DOHH2 (cell line): ENCODE results near the gene B3GALT2.

Source experiments
- H3F3A ChIP-seq: fragments of 200-600 bp; sonication (generic), shearing (Covaris generic); 2 replicates; pipeline ENCODE4 v1.6.0; 2016; ENCODE audit warnings: antibody characterized with exemption, mild to moderate bottlenecking; ENCODE audit not compliant: control insufficient read depth, insufficient read depth
- H3K27ac ChIP-seq: fragments of 200-600 bp; sonication (generic); 2 replicates; pipeline ENCODE4 v1.5.1; 2014; ENCODE audit warnings: low read depth, mild to moderate bottlenecking, low read length, moderate library complexity
- H3K27me3 ChIP-seq: fragments of 200-600 bp; sonication (generic); 2 replicates; pipeline ENCODE4 v1.6.1; 2014; ENCODE audit warnings: mild to moderate bottlenecking, low read length, mixed read lengths; ENCODE audit not compliant: control insufficient read depth
- H3K36me3 ChIP-seq: fragments of 200-600 bp; sonication (generic); 2 replicates; pipeline ENCODE4 v1.6.1; 2014; ENCODE audit warnings: mild to moderate bottlenecking, low read length, moderate library complexity, mixed read lengths; ENCODE audit not compliant: control insufficient read depth
- H3K4me1 ChIP-seq: fragments of 200-600 bp; sonication (generic); 2 replicates; pipeline ENCODE4 v1.6.1; 2014; ENCODE audit warnings: mild to moderate bottlenecking, low read length, mixed read lengths; ENCODE audit not compliant: control insufficient read depth
- H3K4me2 ChIP-seq: fragments of 200-600 bp; sonication (generic); 2 replicates; pipeline ENCODE4 v1.6.0; 2014; ENCODE audit warnings: mild to moderate bottlenecking, low read length, moderate library complexity
- H3K4me3 ChIP-seq: fragments of 200-600 bp; sonication (generic); 2 replicates; pipeline ENCODE4 v1.5.1; 2014; ENCODE audit warnings: mild to moderate bottlenecking, low read length, mixed read lengths
- H3K79me2 ChIP-seq: fragments of 200-600 bp; sonication (generic); 2 replicates; pipeline ENCODE4 v1.6.1; 2014; ENCODE audit warnings: mild to moderate bottlenecking, low read length, mixed read lengths; ENCODE audit not compliant: control insufficient read depth
- H3K9me2 ChIP-seq: fragments of 200-600 bp; sonication (generic); replicated peaks from 2 replicates; pipeline ENCODE4 v1.6.1; 2014; ENCODE audit warnings: mild to moderate bottlenecking, low read length, mixed read lengths; ENCODE audit not compliant: control insufficient read depth
- H3K9me3 ChIP-seq: fragments of 200-600 bp; sonication (generic); 2 replicates; pipeline ENCODE4 v1.6.1; 2014; ENCODE audit warnings: antibody characterized with exemption, low read length, mixed read lengths; ENCODE audit not compliant: control insufficient read depth, insufficient read depth
- H4K20me1 ChIP-seq: fragments of 200-600 bp; sonication (generic); 2 replicates; pipeline ENCODE4 v1.6.0; 2014; ENCODE audit warnings: low read depth, mild to moderate bottlenecking, antibody characterized with exemption, low read length, moderate library complexity; ENCODE audit not compliant: control insufficient read depth, insufficient read depth
- EZH2phosphoT487 ChIP-seq: fragments of 200-600 bp; sonication (generic); IDR thresholded peaks from 2 replicates; pipeline ENCODE4 v1.6.1; 2017; ENCODE audit warnings: borderline replicate concordance, mild to moderate bottlenecking, antibody characterized with exemption, low read length, moderate library complexity, mixed read lengths
- TF ChIP-seq, protein P1 (sequence below): fragments of 200-600 bp; sonication (generic); IDR thresholded peaks from one replicate; pipeline ENCODE4 v1.5.1; 2014; ENCODE audit warnings: antibody characterized with exemption, mild to moderate bottlenecking, low read depth, low read length; ENCODE audit not compliant: poor library complexity, severe bottlenecking

Gene B3GALT2

DNA sequence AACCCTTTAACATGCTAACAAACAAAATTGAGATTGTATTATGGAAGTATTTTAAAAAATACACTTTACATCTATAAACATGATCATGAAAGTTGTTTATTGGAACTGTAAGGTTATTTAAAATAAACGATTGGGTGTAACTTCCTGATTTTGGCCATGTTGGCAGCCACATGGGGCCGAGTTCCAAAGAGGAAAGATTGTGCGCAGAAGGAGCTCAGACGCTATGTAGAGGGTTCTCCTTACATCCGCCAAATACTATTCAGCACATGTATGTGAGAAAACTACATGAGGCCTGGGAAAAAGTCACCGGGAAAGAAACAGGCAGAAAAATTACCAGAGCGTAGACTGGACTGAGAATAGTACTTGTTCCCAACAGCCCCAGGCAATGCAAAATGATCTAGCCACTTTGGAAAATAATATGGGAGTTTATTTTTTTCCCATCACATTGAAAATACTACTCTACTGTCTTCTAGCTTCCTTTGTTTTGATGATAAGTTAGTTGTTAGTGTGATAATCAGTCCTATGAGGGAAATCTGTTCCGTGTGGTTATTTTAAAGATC is 35.7 kb upstream of the B3GALT2 start:
- Histone ChIP-seq H3K4me2 (no peak overlapping the region), H3K27me3 (no peaks in the 10 kb centered on the region), H3K27ac (no peak overlapping the region), H3F3A (no peaks in the 10 kb centered on the region), H4K20me1 (no peaks in the 10 kb centered on the region), H3K9me2 (no peaks in the 10 kb centered on the region), H3K36me3 (peaks cover 32% of the 10 kb centered on the region), H3K4me1 (no peaks in the 10 kb centered on the region), H3K79me2 (no peaks in the 10 kb centered on the region), H3K9me3 (no peaks in the 10 kb centered on the region), H3K4me3 (no peak overlapping the region)
- TF ChIP-seq, protein P1, sequence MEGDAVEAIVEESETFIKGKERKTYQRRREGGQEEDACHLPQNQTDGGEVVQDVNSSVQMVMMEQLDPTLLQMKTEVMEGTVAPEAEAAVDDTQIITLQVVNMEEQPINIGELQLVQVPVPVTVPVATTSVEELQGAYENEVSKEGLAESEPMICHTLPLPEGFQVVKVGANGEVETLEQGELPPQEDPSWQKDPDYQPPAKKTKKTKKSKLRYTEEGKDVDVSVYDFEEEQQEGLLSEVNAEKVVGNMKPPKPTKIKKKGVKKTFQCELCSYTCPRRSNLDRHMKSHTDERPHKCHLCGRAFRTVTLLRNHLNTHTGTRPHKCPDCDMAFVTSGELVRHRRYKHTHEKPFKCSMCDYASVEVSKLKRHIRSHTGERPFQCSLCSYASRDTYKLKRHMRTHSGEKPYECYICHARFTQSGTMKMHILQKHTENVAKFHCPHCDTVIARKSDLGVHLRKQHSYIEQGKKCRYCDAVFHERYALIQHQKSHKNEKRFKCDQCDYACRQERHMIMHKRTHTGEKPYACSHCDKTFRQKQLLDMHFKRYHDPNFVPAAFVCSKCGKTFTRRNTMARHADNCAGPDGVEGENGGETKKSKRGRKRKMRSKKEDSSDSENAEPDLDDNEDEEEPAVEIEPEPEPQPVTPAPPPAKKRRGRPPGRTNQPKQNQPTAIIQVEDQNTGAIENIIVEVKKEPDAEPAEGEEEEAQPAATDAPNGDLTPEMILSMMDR, result no peak
- no peak for TF ChIP-seq EZH2phosphoT487

DNA sequence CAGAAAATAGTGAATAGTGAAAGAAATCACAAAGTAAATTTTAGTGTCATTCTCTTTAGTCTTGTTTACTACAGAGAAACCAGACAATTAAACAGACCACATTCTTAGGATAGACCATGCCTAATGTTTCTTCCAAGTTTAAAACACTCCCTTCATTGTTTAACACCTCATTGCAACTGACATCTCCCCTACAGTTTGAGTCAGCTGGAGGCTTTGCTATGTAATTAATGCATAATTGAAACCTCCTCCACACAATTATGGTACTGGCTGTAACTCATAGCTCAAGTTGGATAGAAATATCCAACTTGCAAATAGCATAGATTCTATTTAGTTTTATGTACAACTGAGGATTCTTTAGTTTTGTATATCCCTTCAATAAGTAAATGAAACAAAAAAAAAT is 35.2 kb upstream of the B3GALT2 start:
- no peak overlapping the region for H3K27ac ChIP-seq
- no peak overlapping the region for H3K4me2 ChIP-seq
- H3K9me3 ChIP-seq, result no peaks in the 10 kb centered on the region
- no peaks in the 10 kb centered on the region for H3K79me2 ChIP-seq
- H3F3A ChIP-seq, result no peaks in the 10 kb centered on the region
- H3K27me3 ChIP-seq, result no peaks in the 10 kb centered on the region
- peaks cover 36% of the 10 kb centered on the region for H3K36me3 ChIP-seq
- H3K4me1 ChIP-seq, result no peaks in the 10 kb centered on the region
- no peaks in the 10 kb centered on the region for H4K20me1 ChIP-seq
- TF ChIP-seq, protein P1, result no peak
- TF ChIP-seq EZH2phosphoT487, result no peak
- no peak overlapping the region for H3K4me3 ChIP-seq
- no peaks in the 10 kb centered on the region for H3K9me2 ChIP-seq

DNA sequence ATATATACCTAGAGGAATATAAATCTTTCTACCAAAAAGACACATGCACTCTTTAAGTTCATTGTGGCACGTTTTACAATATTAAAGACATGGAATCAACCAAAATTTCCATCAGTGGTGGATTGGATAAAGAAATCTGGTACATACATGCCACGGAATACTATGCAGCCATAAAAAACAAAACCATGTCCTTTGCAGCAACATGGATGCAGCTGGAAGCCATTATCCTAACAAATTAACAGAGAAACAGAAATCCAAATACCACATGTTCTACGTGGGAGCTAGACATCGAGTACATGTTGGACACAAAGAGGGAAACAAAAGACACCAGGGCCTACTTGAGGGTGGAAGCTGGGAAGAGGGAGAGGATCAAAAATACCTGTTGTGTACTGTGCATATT is 33.0 kb upstream of the B3GALT2 start:
- H3K9me2 ChIP-seq, result no peaks in the 10 kb centered on the region
- TF ChIP-seq, protein P1, result no peak
- no peak for TF ChIP-seq EZH2phosphoT487
- H3K4me2 ChIP-seq, result no peak overlapping the region
- H3K9me3 ChIP-seq, result no peaks in the 10 kb centered on the region
- H3K27me3 ChIP-seq, result no peaks in the 10 kb centered on the region
- no peaks in the 10 kb centered on the region for H3K4me1 ChIP-seq
- H3F3A ChIP-seq, result no peaks in the 10 kb centered on the region
- no peak overlapping the region for H3K27ac ChIP-seq
- no peak overlapping the region for H3K4me3 ChIP-seq
- no peaks in the 10 kb centered on the region for H4K20me1 ChIP-seq
- peaks cover 45% of the 10 kb centered on the region for H3K36me3 ChIP-seq
- no peaks in the 10 kb centered on the region for H3K79me2 ChIP-seq
